Measurements from ENCODE around the gene HAP1. TPM values are rescaled to one million over a fixed set of nuclear protein-coding genes. Genes with fewer than 3 reads are reported as not detected.
A peak's percentile ranks its signal among the peaks of the same experiment; 100 is the strongest.

Gene HAP1
- total RNA-seq, 1 experiment from 2014 or later: 11.6 TPM

DNA sequence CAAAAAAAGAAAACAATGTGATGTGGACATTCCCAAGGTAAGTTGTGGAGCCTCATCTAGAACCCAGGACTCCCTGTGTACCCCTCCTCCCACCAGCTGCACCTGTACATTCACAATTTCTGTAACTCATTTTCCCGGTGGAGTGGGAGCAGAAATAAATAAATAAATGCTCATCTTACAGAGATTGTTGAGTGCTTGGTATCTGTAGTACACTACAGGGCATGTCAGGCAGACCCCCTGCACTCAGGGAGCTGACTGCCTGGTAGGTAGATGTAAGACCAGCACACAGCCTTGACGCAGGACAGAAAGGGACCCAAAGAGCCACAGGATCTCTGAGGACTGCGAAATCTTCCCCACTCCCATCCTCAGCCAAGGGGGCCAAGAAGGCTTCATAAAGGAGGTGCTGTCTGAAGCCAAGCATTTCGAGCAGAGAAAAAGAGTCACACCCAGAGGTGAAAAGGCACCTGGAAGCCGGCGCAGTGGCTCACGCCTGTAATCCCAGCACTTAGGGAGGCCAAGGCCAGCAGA is 39.2 kb downstream of the HAP1 start:
- no TSS peak for BruUV-seq (replicated peaks)

GRCh38 chr17:41692722-41693521 is 41.5 kb downstream of the HAP1 start:
- TF ChIP-seq, protein P1, sequence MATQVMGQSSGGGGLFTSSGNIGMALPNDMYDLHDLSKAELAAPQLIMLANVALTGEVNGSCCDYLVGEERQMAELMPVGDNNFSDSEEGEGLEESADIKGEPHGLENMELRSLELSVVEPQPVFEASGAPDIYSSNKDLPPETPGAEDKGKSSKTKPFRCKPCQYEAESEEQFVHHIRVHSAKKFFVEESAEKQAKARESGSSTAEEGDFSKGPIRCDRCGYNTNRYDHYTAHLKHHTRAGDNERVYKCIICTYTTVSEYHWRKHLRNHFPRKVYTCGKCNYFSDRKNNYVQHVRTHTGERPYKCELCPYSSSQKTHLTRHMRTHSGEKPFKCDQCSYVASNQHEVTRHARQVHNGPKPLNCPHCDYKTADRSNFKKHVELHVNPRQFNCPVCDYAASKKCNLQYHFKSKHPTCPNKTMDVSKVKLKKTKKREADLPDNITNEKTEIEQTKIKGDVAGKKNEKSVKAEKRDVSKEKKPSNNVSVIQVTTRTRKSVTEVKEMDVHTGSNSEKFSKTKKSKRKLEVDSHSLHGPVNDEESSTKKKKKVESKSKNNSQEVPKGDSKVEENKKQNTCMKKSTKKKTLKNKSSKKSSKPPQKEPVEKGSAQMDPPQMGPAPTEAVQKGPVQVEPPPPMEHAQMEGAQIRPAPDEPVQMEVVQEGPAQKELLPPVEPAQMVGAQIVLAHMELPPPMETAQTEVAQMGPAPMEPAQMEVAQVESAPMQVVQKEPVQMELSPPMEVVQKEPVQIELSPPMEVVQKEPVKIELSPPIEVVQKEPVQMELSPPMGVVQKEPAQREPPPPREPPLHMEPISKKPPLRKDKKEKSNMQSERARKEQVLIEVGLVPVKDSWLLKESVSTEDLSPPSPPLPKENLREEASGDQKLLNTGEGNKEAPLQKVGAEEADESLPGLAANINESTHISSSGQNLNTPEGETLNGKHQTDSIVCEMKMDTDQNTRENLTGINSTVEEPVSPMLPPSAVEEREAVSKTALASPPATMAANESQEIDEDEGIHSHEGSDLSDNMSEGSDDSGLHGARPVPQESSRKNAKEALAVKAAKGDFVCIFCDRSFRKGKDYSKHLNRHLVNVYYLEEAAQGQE (IDR thresholded peaks at IDR 0.05; ENCODE audit: insufficient read depth in 1 of 2, low read depth in 2 of 2, low read length in 1 of 2): no peak
- no peak; the same call in 1 of the 2 replicates for TF ChIP-seq POLR2AphosphoS5 (IDR thresholded peaks at IDR 0.05; ENCODE audit: low read depth, low read length)
- TF ChIP-seq CTCF (IDR thresholded peaks at IDR 0.05): no peak
- TF ChIP-seq SIN3A (IDR thresholded peaks at IDR 0.05; ENCODE audit: borderline replicate concordance, insufficient read depth, low read depth, low read length): no peak
- no peak for TF ChIP-seq TCF7L2 (IDR thresholded peaks at IDR 0.05; ENCODE audit: low read depth, low read length)
- Histone ChIP-seq H3K4me1 (ENCODE audit: control insufficient read depth, insufficient read depth, low read length) (peaks cover 19% of the 10 kb centered on the region), H3K36me3 (ENCODE audit: control insufficient read depth, insufficient read depth, low read length) (peaks cover 27% of the 10 kb centered on the region), H3K27me3 (ENCODE audit: control insufficient read depth, insufficient read depth, low read length) (no peaks in the 10 kb centered on the region), H3K27ac (ENCODE audit: low read length) (no peak overlapping the region), H3K4me3 (ENCODE audit: low read depth in 2 of 2, low read length in 2 of 2) (no peak overlapping the region), H3K9me3 (ENCODE audit: control insufficient read depth, insufficient read depth, low read depth, low read length) (no peaks in the 10 kb centered on the region)
- ChIA-PET CTCF (interaction anchor here (0.6 to 0.7 kb wide), 2 partner anchors 43 to 874 kb away, joined by 3 to 4 read pairs; no protein-coding TSS in a partner anchor), POLR2A (interaction anchor here (0.6 to 1.0 kb wide), 2 partner anchors 13 to 102 kb away, joined by 3 read pairs; no protein-coding TSS in a partner anchor)
- in situ Hi-C loops (cut with HindIII; ENCODE audit: low pct_unique_long_range_greater_than_20kb, low sequenced_read_pairs): no loop called here
- intact Hi-C loops (cut with micrococcal nuclease; ENCODE audit: unreplicated experiment): no loop called here
- no TSS peak for BruUV-seq (replicated peaks)
- no peak for ATAC-seq
- no peak for DNase-seq (ENCODE audit: low read depth, low spot score)

More for the DNA sequence above, 39.2 kb downstream of the HAP1 start:
- H3K27me3 ChIP-seq (ENCODE audit: control insufficient read depth, insufficient read depth, low read length): no peaks in the 10 kb centered on the region
- ChIA-PET POLR2A (no interaction called here), CTCF (interaction anchor here (0.6 to 1.3 kb wide), 3 partner anchors 29 to 876 kb away, joined by 3 read pairs; no protein-coding TSS in a partner anchor)
- DNase-seq (ENCODE audit: low read depth, low spot score) (no peak), ATAC-seq (peak; percentile 43)
- TF ChIP-seq POLR2AphosphoS5 (IDR thresholded peaks at IDR 0.05; ENCODE audit: low read depth, low read length) (no peak), SIN3A (IDR thresholded peaks at IDR 0.05; ENCODE audit: borderline replicate concordance, insufficient read depth, low read depth, low read length) (no peak), CTCF (IDR thresholded peaks at IDR 0.05) (no peak), TCF7L2 (IDR thresholded peaks at IDR 0.05; ENCODE audit: low read depth, low read length) (no peak)
- TF ChIP-seq, protein P1 (IDR thresholded peaks at IDR 0.05; ENCODE audit: insufficient read depth in 1 of 2, low read depth in 2 of 2, low read length in 1 of 2): no peak
- H3K27ac ChIP-seq (ENCODE audit: low read length): no peak overlapping the region
- peaks cover 13% of the 10 kb centered on the region for H3K4me1 ChIP-seq (ENCODE audit: control insufficient read depth, insufficient read depth, low read length)
- intact Hi-C loops (cut with micrococcal nuclease; ENCODE audit: unreplicated experiment) (no loop called here), in situ Hi-C loops (cut with HindIII; ENCODE audit: low pct_unique_long_range_greater_than_20kb, low sequenced_read_pairs) (no loop called here)
- peaks cover 18% of the 10 kb centered on the region for H3K36me3 ChIP-seq (ENCODE audit: control insufficient read depth, insufficient read depth, low read length)
- no peak overlapping the region for H3K4me3 ChIP-seq (ENCODE audit: low read depth in 2 of 2, low read length in 2 of 2)
- no peaks in the 10 kb centered on the region for H3K9me3 ChIP-seq (ENCODE audit: control insufficient read depth, insufficient read depth, low read depth, low read length)

All from Panc1 (cell line).